ENCODE measurements around the gene GNG12.

DNA sequence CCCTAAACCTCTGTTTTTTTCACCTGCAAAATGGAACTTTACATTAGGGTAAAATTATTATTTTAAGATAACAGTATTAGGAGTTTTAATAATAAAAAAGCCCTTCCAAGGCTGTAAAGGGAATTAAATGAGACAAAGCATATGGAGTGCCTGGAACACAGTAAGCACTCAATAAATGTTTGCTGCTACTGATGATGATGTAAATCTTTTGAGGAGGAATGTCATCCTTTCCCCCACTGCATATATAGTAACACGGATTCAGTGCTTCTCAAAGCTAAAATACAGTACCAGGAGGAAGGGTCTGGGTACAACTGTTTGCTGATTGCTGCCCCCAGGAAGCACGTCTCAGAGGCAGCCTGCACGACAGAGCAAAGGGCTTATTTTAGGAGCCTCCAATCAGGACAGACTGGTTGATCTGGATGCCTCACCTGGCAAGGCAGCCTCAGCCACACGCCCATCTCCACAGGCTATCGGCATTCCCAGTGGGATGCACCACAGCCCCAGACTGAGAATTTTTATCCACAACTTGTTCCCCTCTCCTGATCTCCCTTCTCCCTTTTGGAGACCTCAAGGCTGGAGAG, 83.9 kb downstream of the GNG12 start:
- TF ChIP-seq, protein P1, sequence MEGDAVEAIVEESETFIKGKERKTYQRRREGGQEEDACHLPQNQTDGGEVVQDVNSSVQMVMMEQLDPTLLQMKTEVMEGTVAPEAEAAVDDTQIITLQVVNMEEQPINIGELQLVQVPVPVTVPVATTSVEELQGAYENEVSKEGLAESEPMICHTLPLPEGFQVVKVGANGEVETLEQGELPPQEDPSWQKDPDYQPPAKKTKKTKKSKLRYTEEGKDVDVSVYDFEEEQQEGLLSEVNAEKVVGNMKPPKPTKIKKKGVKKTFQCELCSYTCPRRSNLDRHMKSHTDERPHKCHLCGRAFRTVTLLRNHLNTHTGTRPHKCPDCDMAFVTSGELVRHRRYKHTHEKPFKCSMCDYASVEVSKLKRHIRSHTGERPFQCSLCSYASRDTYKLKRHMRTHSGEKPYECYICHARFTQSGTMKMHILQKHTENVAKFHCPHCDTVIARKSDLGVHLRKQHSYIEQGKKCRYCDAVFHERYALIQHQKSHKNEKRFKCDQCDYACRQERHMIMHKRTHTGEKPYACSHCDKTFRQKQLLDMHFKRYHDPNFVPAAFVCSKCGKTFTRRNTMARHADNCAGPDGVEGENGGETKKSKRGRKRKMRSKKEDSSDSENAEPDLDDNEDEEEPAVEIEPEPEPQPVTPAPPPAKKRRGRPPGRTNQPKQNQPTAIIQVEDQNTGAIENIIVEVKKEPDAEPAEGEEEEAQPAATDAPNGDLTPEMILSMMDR (conservative IDR thresholded peaks at IDR 0.05): no peak
- no peak for TF ChIP-seq EZH2 (IDR thresholded peaks at IDR 0.05; ENCODE audit: low read depth)

Measured in PC-9 (cell line).